Hepatocyte (in vitro differentiated cells): ENCODE results near the gene VEPH1.

Experiments used
- CTCF ChIP-seq: fragments of 200-600 bp; sonication (generic); IDR thresholded peaks from 2 replicates; pipeline ENCODE4 v1.5.1; 2016; ENCODE audit warnings: antibody characterized with exemption, mild to moderate bottlenecking; ENCODE audit not compliant: poor library complexity
- EZH2 ChIP-seq: fragments of 200-600 bp; sonication (generic); IDR thresholded peaks from 2 replicates; pipeline ENCODE4 v1.6.1; 2016; ENCODE audit warnings: antibody characterized with exemption, mild to moderate bottlenecking, borderline replicate concordance
- EZH2phosphoT487 ChIP-seq: fragments of 200-600 bp; sonication (generic); IDR thresholded peaks from one replicate; pipeline ENCODE4 v1.6.1; 2018; ENCODE audit warnings: antibody characterized with exemption, mild to moderate bottlenecking, low read depth, moderate library complexity; ENCODE audit not compliant: unreplicated experiment, severe bottlenecking

- TF ChIP-seq CTCF: no peak
- TF ChIP-seq EZH2phosphoT487: no peak
- TF ChIP-seq EZH2: no peak
Measured at GRCh38 chr3:157233923-157234322, 269.3 kb downstream of the VEPH1 start.
